Measurements from ENCODE around the gene SF3A2. TPM values are rescaled to one million over a fixed set of nuclear protein-coding genes. Genes with fewer than 3 reads are reported as not detected.

SF3A2 gene
- total RNA-seq, 1 experiment from 2014 or later, result 184 TPM

- Mint-ChIP-seq H3K4me3 (peak overlapping the region; percentile 93), H3K4me1 (peaks cover 40% of the 10 kb centered on the region), H3K9me3 (no peaks in the 10 kb centered on the region), H3K36me3 (peaks cover 24% of the 10 kb centered on the region), H3K27me3 (ENCODE audit: low read depth) (peaks cover 5% of the 10 kb centered on the region; the same call in 1 of the 2 replicates), H3K27ac (peak overlapping the region; percentile 91)
- POLR2A ChIA-PET, result interaction anchor here (0.7 to 1.5 kb wide), 4 partner anchors 13 to 76 kb away, joined by 3 to 4 read pairs (median 4); no protein-coding TSS in a partner anchor
- no peak for TF ChIP-seq ZNF396 (CRISPR knock-in tag; IDR thresholded peaks at IDR 0.05; ENCODE audit: borderline replicate concordance)
- TF ChIP-seq TCF7 (CRISPR knock-in tag; IDR thresholded peaks at IDR 0.05; ENCODE audit: low read depth), result no peak
- no peak for TF ChIP-seq USF1 (CRISPR knock-in tag; IDR thresholded peaks at IDR 0.05)
- TF ChIP-seq USF2 (CRISPR knock-in tag; IDR thresholded peaks at IDR 0.05), result no peak
- TF ChIP-seq GABPB1 (CRISPR knock-in tag; IDR thresholded peaks at IDR 0.05), result no peak
- no peak for TF ChIP-seq HMGA2 (CRISPR knock-in tag; IDR thresholded peaks at IDR 0.05)
- no peak for TF ChIP-seq ZSCAN18 (CRISPR knock-in tag; IDR thresholded peaks at IDR 0.05)
- no peak for TF ChIP-seq ARID4B (CRISPR knock-in tag; IDR thresholded peaks at IDR 0.05; ENCODE audit: borderline replicate concordance)
- TF ChIP-seq CTCF (IDR thresholded peaks at IDR 0.05), result no peak
- TF ChIP-seq ZNF416 (CRISPR knock-in tag; IDR thresholded peaks at IDR 0.05), result no peak
- no peak for TF ChIP-seq E2F1 (CRISPR knock-in tag; IDR thresholded peaks at IDR 0.05)
- TF ChIP-seq PRDM15 (CRISPR knock-in tag; IDR thresholded peaks at IDR 0.05), result no peak
- no peak for TF ChIP-seq ZNF121 (CRISPR knock-in tag; IDR thresholded peaks at IDR 0.05)
- no peak for TF ChIP-seq AR (CRISPR knock-in tag; IDR thresholded peaks at IDR 0.05)
- no peak for TF ChIP-seq FOXP1 (CRISPR knock-in tag; IDR thresholded peaks at IDR 0.05; ENCODE audit: borderline replicate concordance)
- TF ChIP-seq CDX4 (CRISPR knock-in tag; IDR thresholded peaks at IDR 0.05; ENCODE audit: borderline replicate concordance), result no peak
- ATAC-seq (no peak), DNase-seq (ENCODE audit: low spot score) (no peak)
- CTCF ChIA-PET, result interaction anchor here (0.6 to 4.7 kb wide), 11 partner anchors 11 to 996 kb away, joined by 3 to 65 read pairs (median 7); partner anchors contain the start of gene AMH
These were observed 3.4 kb downstream of the SF3A2 start for GRCh38 chr19:2239771-2240770.
